GM23338 (cell line): ENCODE results near the gene CD9. TPM values are rescaled to one million over a fixed set of nuclear protein-coding genes. Genes with fewer than 3 reads are reported as not detected.

Source experiments
- ATAC-seq: fragments of 200-7000 bp; cut with Tn5 transposase; 3 replicates; pipeline ENCODE4 v1.9.1; 2020
- DNase-seq: peaks from one replicate; pipeline ENCODE4 v3.0.0-alpha.2; 2015; ENCODE audit warnings: low spot score
- H2AFZ ChIP-seq: fragments of 200-600 bp; sonication (generic); 2 replicates; pipeline ENCODE4 v1.8.0; 2016; ENCODE audit warnings: antibody characterized with exemption, mild to moderate bottlenecking, moderate library complexity
- H3F3A ChIP-seq: fragments of 200-600 bp; sonication (generic); replicated peaks from 2 replicates; pipeline ENCODE4 v1.8.0; 2017; ENCODE audit warnings: antibody characterized with exemption, mixed run types, low read depth
- H3K27ac ChIP-seq: fragments of 200-600 bp; sonication (generic); 2 replicates; pipeline ENCODE4 v1.6.1; 2016; ENCODE audit warnings: low read depth
- H3K27me3 ChIP-seq: fragments of 200-600 bp; sonication (generic); 2 replicates; pipeline ENCODE4 v1.8.0; 2016; ENCODE audit warnings: mild to moderate bottlenecking, mixed run types, moderate library complexity; ENCODE audit not compliant: insufficient read depth
- H3K36me3 ChIP-seq: fragments of 200-600 bp; sonication (generic); 2 replicates; pipeline ENCODE4 v1.8.0; 2016; ENCODE audit warnings: mild to moderate bottlenecking; ENCODE audit not compliant: insufficient read depth
- H3K4me1 ChIP-seq: fragments of 200-600 bp; sonication (generic); 2 replicates; pipeline ENCODE4 v1.8.0; 2016; ENCODE audit warnings: mild to moderate bottlenecking, moderate library complexity; ENCODE audit not compliant: insufficient read depth
- H3K4me2 ChIP-seq: fragments of 200-600 bp; sonication (generic); 2 replicates; pipeline ENCODE4 v1.7.1; 2017; ENCODE audit warnings: mixed run types
- H3K4me3 ChIP-seq: fragments of 200-600 bp; sonication (generic); 2 replicates; pipeline ENCODE4 v1.6.1; 2016; ENCODE audit warnings: mixed run types
- H3K79me2 ChIP-seq: fragments of 200-600 bp; sonication (generic); replicated peaks from 2 replicates; pipeline ENCODE4 v1.8.0; 2017; ENCODE audit warnings: mild to moderate bottlenecking; ENCODE audit not compliant: insufficient read depth
- H3K9me2 ChIP-seq: fragments of 200-600 bp; sonication (generic); 2 replicates; pipeline ENCODE4 v1.8.0; 2017; ENCODE audit not compliant: insufficient read depth
- H4K20me1 ChIP-seq: fragments of 200-600 bp; sonication (generic); replicated peaks from 2 replicates; pipeline ENCODE4 v1.8.0; 2017; ENCODE audit warnings: mild to moderate bottlenecking; ENCODE audit not compliant: insufficient read depth
- H3K27ac Mint-ChIP-seq: 2 replicates; pipeline ENCODE4 v1.8.0; 2020; ENCODE audit warnings: inconsistent platforms, mild to moderate bottlenecking, moderate library complexity, mixed read lengths
- H3K27me3 Mint-ChIP-seq: 3 replicates; pipeline ENCODE4 v1.8.0; 2022; ENCODE audit warnings: low read depth, mild to moderate bottlenecking, moderate library complexity, mixed read lengths, inconsistent platforms; ENCODE audit not compliant: insufficient read depth, poor library complexity
- H3K36me3 Mint-ChIP-seq: 3 replicates; pipeline ENCODE4 v1.8.0; 2021; ENCODE audit warnings: low read depth, mild to moderate bottlenecking, inconsistent platforms, moderate library complexity, mixed read lengths
- H3K4me1 Mint-ChIP-seq: 3 replicates; pipeline ENCODE4 v1.8.0; 2020; ENCODE audit warnings: mild to moderate bottlenecking, inconsistent platforms, mixed read lengths
- H3K4me3 Mint-ChIP-seq: 3 replicates; pipeline ENCODE4 v1.8.0; 2021; ENCODE audit warnings: moderate library complexity, mild to moderate bottlenecking, inconsistent platforms, mixed read lengths
- H3K9me3 Mint-ChIP-seq: 3 replicates; pipeline ENCODE4 v1.8.0; 2020; ENCODE audit warnings: moderate library complexity, mild to moderate bottlenecking, inconsistent platforms, mixed read lengths
- CREB1 ChIP-seq: fragments of 250-450 bp; sonication (Bioruptor Pico); IDR thresholded peaks from 2 replicates; pipeline ENCODE4 v1.5.0; 2020; ENCODE audit warnings: low read depth, mild to moderate bottlenecking, moderate library complexity
- EZH2 ChIP-seq: fragments of 200-600 bp; sonication (generic); IDR thresholded peaks from one replicate; pipeline ENCODE4 v1.8.0; 2017; ENCODE audit warnings: antibody characterized with exemption, mild to moderate bottlenecking, low read depth; ENCODE audit not compliant: unreplicated experiment
- EZH2phosphoT487 ChIP-seq: fragments of 200-600 bp; sonication (generic); IDR thresholded peaks from one replicate; pipeline ENCODE4 v1.8.1; 2018; ENCODE audit warnings: antibody characterized with exemption; ENCODE audit not compliant: unreplicated experiment
- JUNB ChIP-seq: IDR thresholded peaks from one replicate; pipeline ENCODE4 v1.6.1; 2016; ENCODE audit warnings: antibody characterized with exemption; ENCODE audit not compliant: unreplicated experiment
- NANOG ChIP-seq: IDR thresholded peaks from 2 replicates; pipeline ENCODE4 v1.6.1; 2016; ENCODE audit warnings: antibody characterized with exemption, borderline replicate concordance
- POLR2AphosphoS5 ChIP-seq: IDR thresholded peaks from 2 replicates; pipeline ENCODE4 v1.6.1; 2016; ENCODE audit warnings: antibody characterized with exemption, low read depth
- REST ChIP-seq: IDR thresholded peaks from one replicate; pipeline ENCODE4 v1.6.1; 2018; ENCODE audit warnings: antibody characterized with exemption; ENCODE audit not compliant: unreplicated experiment
- STAT1 ChIP-seq: IDR thresholded peaks from one replicate; pipeline ENCODE4 v1.6.1; 2016; ENCODE audit warnings: antibody characterized with exemption; ENCODE audit not compliant: unreplicated experiment
- ZNF114 ChIP-seq: fragments of 250-450 bp; sonication (Bioruptor Pico); IDR thresholded peaks from 2 replicates; pipeline ENCODE4 v1.5.0; 2020; ENCODE audit warnings: mild to moderate bottlenecking, moderate library complexity
- ZNF331 ChIP-seq: fragments of 250-450 bp; sonication (Bioruptor Pico); IDR thresholded peaks from 2 replicates; pipeline ENCODE4 v1.5.0; 2020; ENCODE audit warnings: low read depth, mild to moderate bottlenecking, moderate library complexity
- ZNF462 ChIP-seq: fragments of 250-450 bp; sonication (Bioruptor Pico); IDR thresholded peaks from 2 replicates; pipeline ENCODE4 v1.5.0; 2020; ENCODE audit warnings: mild to moderate bottlenecking, moderate library complexity
- polyA plus RNA-seq: library from polyadenylated mRNA; unstranded; fragments of >200 nt; fragmentation: Nextera tagmentation; extraction: Ambion mirVana; gene quantifications from 2 replicates; pipeline ENCODE4 v1.2.1, GENCODE V29; 2016
- total RNA-seq: library from RNA; depleted of rRNA; stranded (reverse); fragments of >200 nt; shearing (Covaris generic); gene quantifications from 2 replicates; pipeline ENCODE4 v1.2.3, GENCODE V29; 2014
- TF ChIP-seq, protein P1 (sequence below): IDR thresholded peaks from 2 replicates; pipeline ENCODE4 v1.6.1; 2016; ENCODE audit warnings: antibody characterized with exemption
- TF ChIP-seq, protein P2 (sequence below), 2 experiments: fragments of 200-600 bp in 1 of 2; sonication (generic) in 1 of 2; conservative IDR thresholded peaks; 2 replicates each; pipeline versions ENCODE4 v1.5.1 to v1.6.1; 2016 to 2017; ENCODE audit warnings: antibody characterized with exemption in 2 of 2, low read depth in 2 of 2, mild to moderate bottlenecking in 2 of 2, moderate library complexity in 1 of 2

CD9 gene
- total and polyA plus RNA-seq, 2 experiments from 2014 or later = 222 to 251 TPM

GRCh38 chr12:6183689-6184428 is 16.3 kb upstream of the CD9 start:
- no peak for TF ChIP-seq EZH2phosphoT487
- no peak for TF ChIP-seq ZNF331 (CRISPR knock-in tag)
- no peak for TF ChIP-seq ZNF462 (CRISPR knock-in tag)
- TF ChIP-seq REST = no peak
- no peak for TF ChIP-seq ZNF114 (CRISPR knock-in tag)
- TF ChIP-seq NANOG = no peak
- TF ChIP-seq JUNB = no peak
- TF ChIP-seq, protein P1, sequence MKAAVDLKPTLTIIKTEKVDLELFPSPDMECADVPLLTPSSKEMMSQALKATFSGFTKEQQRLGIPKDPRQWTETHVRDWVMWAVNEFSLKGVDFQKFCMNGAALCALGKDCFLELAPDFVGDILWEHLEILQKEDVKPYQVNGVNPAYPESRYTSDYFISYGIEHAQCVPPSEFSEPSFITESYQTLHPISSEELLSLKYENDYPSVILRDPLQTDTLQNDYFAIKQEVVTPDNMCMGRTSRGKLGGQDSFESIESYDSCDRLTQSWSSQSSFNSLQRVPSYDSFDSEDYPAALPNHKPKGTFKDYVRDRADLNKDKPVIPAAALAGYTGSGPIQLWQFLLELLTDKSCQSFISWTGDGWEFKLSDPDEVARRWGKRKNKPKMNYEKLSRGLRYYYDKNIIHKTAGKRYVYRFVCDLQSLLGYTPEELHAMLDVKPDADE = no peak
- no peak for TF ChIP-seq STAT1
- no peak for TF ChIP-seq CREB1 (CRISPR knock-in tag)
- no peak for TF ChIP-seq EZH2
- TF ChIP-seq, protein P2, sequence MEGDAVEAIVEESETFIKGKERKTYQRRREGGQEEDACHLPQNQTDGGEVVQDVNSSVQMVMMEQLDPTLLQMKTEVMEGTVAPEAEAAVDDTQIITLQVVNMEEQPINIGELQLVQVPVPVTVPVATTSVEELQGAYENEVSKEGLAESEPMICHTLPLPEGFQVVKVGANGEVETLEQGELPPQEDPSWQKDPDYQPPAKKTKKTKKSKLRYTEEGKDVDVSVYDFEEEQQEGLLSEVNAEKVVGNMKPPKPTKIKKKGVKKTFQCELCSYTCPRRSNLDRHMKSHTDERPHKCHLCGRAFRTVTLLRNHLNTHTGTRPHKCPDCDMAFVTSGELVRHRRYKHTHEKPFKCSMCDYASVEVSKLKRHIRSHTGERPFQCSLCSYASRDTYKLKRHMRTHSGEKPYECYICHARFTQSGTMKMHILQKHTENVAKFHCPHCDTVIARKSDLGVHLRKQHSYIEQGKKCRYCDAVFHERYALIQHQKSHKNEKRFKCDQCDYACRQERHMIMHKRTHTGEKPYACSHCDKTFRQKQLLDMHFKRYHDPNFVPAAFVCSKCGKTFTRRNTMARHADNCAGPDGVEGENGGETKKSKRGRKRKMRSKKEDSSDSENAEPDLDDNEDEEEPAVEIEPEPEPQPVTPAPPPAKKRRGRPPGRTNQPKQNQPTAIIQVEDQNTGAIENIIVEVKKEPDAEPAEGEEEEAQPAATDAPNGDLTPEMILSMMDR (conservative IDR thresholded peaks at IDR 0.05; ENCODE audit: low read depth in 2 of 2) = no peak
- no peak for TF ChIP-seq POLR2AphosphoS5
- Mint-ChIP-seq H3K27ac (no peak overlapping the region), H3K36me3 (no peaks in the 10 kb centered on the region), H3K4me1 (peaks cover 21% of the 10 kb centered on the region), H3K4me3 (no peak overlapping the region), H3K9me3 (peaks cover 3% of the 10 kb centered on the region; the same call in 1 of the 3 replicates), H3K27me3 (peaks cover 14% of the 10 kb centered on the region)
- Histone ChIP-seq H4K20me1 (no peaks in the 10 kb centered on the region), H2AFZ (no peak overlapping the region), H3K27ac (no peak overlapping the region), H3K9me2 (no peaks in the 10 kb centered on the region), H3K4me1 (peaks cover 10% of the 10 kb centered on the region), H3K36me3 (no peaks in the 10 kb centered on the region), H3F3A (no peaks in the 10 kb centered on the region), H3K27me3 (no peaks in the 10 kb centered on the region), H3K79me2 (no peaks in the 10 kb centered on the region), H3K4me3 (no peak overlapping the region), H3K4me2 (no peak overlapping the region)
- no peak for DNase-seq
- ATAC-seq = no peak
